Measurements from ENCODE around the gene UTF1. TPM values are rescaled to one million over a fixed set of nuclear protein-coding genes. Genes with fewer than 3 reads are reported as not detected.

Gene UTF1
- total RNA-seq, 3 donors from 2014 or later = not detected

- H3K4me3 ChIP-seq = no peak overlapping the region
- intact Hi-C loops (cut with DNase I, micrococcal nuclease) = no loop called here
- ATAC-seq (no peak), DNase-seq (no peak)
- no peak for TF ChIP-seq CTCF (IDR thresholded peaks at IDR 0.05)
- peaks cover 1% of the 10 kb centered on the region for H3K4me1 ChIP-seq (ENCODE audit: low read depth)
- no peaks in the 10 kb centered on the region for H3K9me3 ChIP-seq
- H3K36me3 ChIP-seq (ENCODE audit: low read depth) = no peaks in the 10 kb centered on the region
Measured at GRCh38 chr10:133270204-133270603, 40.2 kb downstream of the UTF1 start.

DNA sequence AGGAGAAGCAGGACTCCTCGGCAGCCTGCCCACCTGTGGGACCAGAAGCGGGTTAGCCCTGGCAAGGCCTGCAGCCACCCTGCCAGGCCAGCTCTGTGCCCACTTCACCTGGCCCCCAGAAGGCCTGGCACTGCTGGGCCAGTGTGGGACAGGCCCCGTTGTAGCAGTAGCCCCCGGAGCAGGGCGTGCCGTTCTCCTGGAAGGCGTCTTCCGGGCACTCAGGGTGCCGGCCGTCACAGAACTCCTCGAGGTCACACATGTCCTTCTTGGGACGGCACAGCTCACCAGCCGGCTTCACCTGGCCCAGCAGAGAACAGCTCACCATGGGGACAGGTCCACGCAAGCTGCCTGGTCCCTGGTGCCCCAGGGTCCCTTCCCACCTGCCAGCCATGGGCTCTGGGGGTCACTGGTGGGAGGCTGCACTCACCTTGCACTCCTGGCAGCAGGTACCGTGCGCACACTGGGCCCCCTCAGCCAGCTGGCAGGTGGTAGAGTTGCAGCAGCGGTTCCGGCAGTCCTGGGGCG lies 40.8 kb downstream of the UTF1 start:
- no peaks in the 10 kb centered on the region for H3K9me3 ChIP-seq
- H3K36me3 ChIP-seq (ENCODE audit: low read depth) = no peaks in the 10 kb centered on the region
- H3K4me1 ChIP-seq (ENCODE audit: low read depth) = no peaks in the 10 kb centered on the region
- intact Hi-C loops (cut with DNase I, micrococcal nuclease) = no loop called here
- no peak for ATAC-seq
- no peak for TF ChIP-seq CTCF (IDR thresholded peaks at IDR 0.05)
- H3K4me3 ChIP-seq = no peak overlapping the region
- no peak for DNase-seq

DNA sequence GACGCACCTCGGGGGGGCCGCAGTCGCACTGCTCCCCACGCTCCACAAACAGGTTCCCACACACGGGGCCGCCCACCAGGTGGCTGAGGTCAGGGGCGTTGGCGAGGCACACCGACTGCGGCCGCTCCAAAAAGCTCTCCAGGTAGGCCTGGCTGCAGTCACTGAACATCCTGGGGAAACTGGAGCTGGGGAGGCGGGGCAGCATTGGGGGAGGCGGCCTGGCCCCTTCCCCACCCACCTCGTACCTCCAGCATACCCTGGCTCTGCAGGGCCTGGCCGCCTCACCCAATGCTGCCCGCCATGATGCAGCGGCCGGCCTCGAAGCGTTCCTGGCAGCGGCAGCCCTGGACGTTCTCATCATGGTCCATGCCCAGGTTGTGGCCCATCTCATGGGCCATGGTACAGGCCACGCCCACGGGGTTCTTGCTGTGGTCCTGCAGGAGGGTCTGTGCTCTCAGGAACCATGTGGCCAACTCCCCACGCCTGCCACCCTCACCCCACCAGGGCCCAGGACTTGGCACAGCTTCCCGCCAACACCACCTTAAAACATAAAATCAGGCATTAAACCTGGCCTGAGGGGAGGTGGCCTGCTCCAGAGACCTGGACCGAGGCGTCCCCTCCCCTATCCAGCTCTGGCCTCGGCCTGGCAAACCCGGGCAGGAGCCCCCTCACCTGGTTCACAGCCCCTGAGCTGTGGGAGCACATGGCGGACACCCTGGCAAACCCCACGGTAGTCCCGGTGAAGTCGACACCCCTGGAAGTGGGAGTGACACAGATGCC lies 41.7 kb downstream of the UTF1 start:
- Histone ChIP-seq H3K4me1 (ENCODE audit: low read depth) (peaks cover 5% of the 10 kb centered on the region), H3K36me3 (ENCODE audit: low read depth) (no peaks in the 10 kb centered on the region), H3K4me3 (no peak overlapping the region), H3K9me3 (no peaks in the 10 kb centered on the region)
- TF ChIP-seq CTCF (IDR thresholded peaks at IDR 0.05) = no peak
- intact Hi-C loops (cut with DNase I, micrococcal nuclease) = no loop called here
- DNase-seq (no peak), ATAC-seq (no peak)

GRCh38 chr10:133272301-133272963 lies 42.4 kb downstream of the UTF1 start:
- Histone ChIP-seq H3K4me3 (no peak overlapping the region), H3K9me3 (no peaks in the 10 kb centered on the region), H3K4me1 (ENCODE audit: low read depth) (peaks cover 6% of the 10 kb centered on the region), H3K36me3 (ENCODE audit: low read depth) (no peaks in the 10 kb centered on the region)
- ATAC-seq (no peak), DNase-seq (no peak)
- intact Hi-C loops (cut with DNase I, micrococcal nuclease) = no loop called here
- no peak for TF ChIP-seq CTCF (IDR thresholded peaks at IDR 0.05)

DNA sequence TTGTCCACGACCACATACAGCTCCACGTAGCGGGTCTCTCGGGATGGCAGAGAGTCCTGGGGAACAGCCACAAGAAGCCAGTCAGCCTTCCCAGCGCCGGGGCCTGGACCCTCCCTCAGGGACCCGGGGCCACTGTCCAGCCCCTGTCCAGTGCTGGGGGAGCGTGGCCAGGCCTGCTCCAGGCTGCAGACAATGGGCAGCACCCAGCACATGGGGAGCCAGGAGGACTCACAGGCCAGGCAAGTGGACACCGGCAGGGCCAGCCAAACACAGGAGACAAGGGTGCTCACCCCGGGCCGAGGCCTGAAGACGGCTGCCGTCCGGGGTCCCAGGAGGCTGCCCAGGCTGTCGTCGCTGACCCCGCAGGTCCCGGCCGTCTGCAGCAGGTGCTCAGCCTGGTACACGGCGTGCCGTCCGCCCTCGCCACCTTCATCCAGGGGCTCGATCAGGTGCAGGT lies 43.0 kb downstream of the UTF1 start:
- no peaks in the 10 kb centered on the region for H3K36me3 ChIP-seq (ENCODE audit: low read depth)

More for the DNA sequence above, 43.0 kb downstream of the UTF1 start:
- Histone ChIP-seq H3K4me1 (ENCODE audit: low read depth) (peaks cover 7% of the 10 kb centered on the region), H3K9me3 (no peaks in the 10 kb centered on the region), H3K4me3 (no peak overlapping the region)
- intact Hi-C loops (cut with DNase I, micrococcal nuclease) = no loop called here
- ATAC-seq (no peak), DNase-seq (no peak)
- no peak for TF ChIP-seq CTCF (IDR thresholded peaks at IDR 0.05)
